ENCODE data around the gene ITPR2.
"Not testable (repeated sequence)": the region's sequence is repeated elsewhere in the genome, so short reads cannot be mapped to it uniquely, and the experiment has no call there.

The ITPR2 gene

GRCh38 chr12:26318661-26319068, 514.3 kb downstream of the ITPR2 start:
- DNase-seq (ENCODE audit: low read depth in 1 of 2, low spot score in 1 of 2), result no peak

GRCh38 chr12:26317942-26318575, 514.9 kb downstream of the ITPR2 start:
- no peak for DNase-seq (ENCODE audit: low read depth in 1 of 2, low spot score in 1 of 2)

- not testable (repeated sequence) for DNase-seq (ENCODE audit: low read depth in 1 of 2, low spot score in 1 of 2)
These were observed 518.9 kb downstream of the ITPR2 start for GRCh38 chr12:26314103-26314502.

DNA sequence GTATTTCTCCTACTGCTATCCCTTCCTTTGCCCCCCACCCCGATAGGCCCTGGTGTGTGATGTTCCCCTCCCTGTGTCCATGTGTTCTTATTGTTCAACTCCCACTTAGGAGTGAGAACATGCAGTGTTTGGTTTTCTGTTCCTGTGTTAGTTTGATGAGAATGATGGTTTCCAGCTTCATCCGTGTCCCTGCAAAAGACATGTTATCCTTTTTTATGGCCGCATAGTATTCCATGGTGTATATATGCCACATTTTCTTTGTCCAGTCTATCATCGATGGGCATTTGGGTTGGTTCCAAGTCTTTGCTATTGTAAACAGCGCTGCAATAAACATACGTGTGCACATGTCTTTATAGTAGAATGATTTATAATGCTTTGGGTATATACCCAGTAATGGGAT, 522.5 kb downstream of the ITPR2 start:
- DNase-seq (ENCODE audit: low read depth in 1 of 2, low spot score in 1 of 2), result not testable (repeated sequence)

GRCh38 chr12:26309634-26310033, 523.4 kb downstream of the ITPR2 start:
- no peak for DNase-seq (ENCODE audit: low read depth in 1 of 2, low spot score in 1 of 2)

DNA sequence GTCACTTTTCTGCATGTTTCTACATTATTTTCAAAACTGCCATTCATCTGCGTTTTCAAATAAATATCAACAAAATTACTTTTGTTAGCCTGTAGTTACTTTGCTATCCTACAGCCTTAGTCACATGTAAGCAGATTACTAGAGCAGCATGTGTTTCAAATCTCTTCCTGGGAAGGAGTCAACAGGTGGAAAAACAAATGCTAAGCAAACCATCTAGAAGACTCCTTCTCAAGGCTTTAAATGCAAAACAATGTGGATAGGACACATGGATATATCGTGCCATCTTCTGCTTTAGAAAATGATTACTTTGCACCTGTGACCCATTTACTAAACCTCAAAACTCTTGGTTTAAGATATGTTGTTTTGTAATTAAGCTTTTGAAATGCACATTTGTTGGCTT, 528.7 kb downstream of the ITPR2 start:
- DNase-seq (ENCODE audit: low read depth in 1 of 2, low spot score in 1 of 2), result no peak

- no peak for DNase-seq (ENCODE audit: low read depth in 1 of 2, low spot score in 1 of 2)
These were observed 529.6 kb downstream of the ITPR2 start for GRCh38 chr12:26303418-26303817.

DNA sequence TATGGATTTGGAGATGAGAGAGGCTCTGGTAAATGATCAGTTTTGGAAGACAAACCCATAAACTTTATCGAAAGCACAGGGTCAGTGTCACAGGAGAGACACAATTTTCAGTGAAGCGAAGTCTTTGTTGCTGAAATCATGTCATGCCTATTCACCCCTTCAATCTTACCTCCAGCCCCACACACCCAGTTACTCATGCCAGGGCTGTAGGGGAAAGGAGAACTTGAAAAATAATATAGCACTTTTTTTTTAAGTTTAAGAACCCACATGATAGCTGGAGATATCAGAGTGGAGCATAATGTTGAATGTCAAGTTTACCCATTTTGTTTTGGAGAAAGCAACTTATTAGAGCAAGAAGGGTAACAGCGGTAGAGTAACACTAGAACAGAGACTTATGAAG, 530.2 kb downstream of the ITPR2 start:
- DNase-seq (ENCODE audit: low read depth in 1 of 2, low spot score in 1 of 2), result no peak

DNA sequence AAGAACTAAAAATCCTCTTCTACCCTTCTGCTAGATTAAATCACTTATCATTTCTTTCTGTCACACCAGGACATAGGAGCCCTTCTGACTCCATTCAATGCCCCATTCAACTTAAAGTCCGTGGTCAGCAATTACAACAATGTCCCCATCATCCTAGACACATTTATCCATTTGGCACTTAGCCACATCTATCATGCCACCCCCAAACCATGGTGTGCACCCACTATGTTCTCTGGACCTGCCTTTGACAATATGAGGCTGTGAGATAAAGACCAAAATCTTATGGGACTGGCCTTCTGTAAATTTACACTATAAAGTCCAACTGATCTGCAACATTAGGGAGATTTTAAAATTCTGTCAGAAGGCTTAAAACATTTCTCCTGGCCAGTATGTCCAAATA, 533.2 kb downstream of the ITPR2 start:
- no peak for DNase-seq (ENCODE audit: low read depth in 1 of 2, low spot score in 1 of 2)

GRCh38 chr12:26298785-26299621, 534.0 kb downstream of the ITPR2 start:
- no peak for DNase-seq (ENCODE audit: low read depth in 1 of 2, low spot score in 1 of 2)

DNA sequence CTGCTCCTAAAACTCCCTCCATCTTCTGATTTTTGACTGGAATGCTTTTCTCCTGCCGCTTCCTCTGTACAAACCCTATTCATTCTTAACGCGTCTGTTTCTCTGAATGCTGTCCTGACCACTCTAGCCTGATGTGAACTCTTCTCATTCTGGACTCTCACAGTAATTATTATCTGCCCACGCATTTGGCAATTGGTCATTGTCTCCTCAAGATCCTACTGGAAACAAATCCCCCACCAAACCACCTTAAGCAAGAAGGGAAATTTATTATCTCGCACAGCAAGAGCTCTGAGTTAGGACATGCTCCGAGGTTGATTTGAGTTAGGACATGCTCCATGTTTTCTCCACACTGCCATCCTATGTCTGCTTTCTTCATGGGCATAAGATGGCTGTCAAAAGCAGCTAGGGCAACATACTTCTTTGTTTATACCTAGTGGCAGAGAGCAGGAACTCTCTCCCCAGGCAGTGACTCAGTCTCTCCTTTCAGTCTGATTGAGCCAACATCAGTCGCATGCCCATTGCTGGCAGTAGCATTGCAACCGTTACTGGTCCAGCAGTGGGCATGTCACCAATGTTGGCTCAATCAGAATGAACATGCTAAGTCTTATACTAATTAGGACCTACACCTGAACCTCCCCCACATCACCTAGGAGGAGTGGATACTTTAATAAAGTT, 535.5 kb downstream of the ITPR2 start:
- DNase-seq (ENCODE audit: low read depth in 1 of 2, low spot score in 1 of 2), result no peak

DNA sequence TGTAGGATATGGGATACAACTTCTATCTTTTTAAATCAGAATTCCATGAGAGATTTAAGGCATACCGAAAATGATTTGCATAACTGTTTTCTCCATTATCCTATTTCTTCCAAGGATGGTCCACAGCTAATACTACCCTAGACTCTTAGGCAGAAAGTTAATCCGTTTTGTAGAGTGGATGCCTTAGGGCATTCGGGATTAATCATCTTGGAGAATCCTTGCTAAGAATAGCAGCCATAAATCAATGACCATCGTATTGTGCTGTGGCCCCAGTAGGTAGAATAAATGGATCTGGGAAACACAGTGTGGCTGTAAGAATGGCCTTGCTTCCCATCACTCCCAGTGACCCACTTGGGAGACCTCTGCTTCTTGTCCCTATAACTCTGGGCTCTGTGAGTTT, 538.0 kb downstream of the ITPR2 start:
- no peak for DNase-seq (ENCODE audit: low read depth in 1 of 2, low spot score in 1 of 2)

GRCh38 chr12:26293612-26294011, 539.4 kb downstream of the ITPR2 start:
- no peak for DNase-seq (ENCODE audit: low read depth in 1 of 2, low spot score in 1 of 2)

- DNase-seq (ENCODE audit: low read depth in 1 of 2, low spot score in 1 of 2), result no peak
These were observed 540.4 kb downstream of the ITPR2 start for GRCh38 chr12:26292596-26292995.

GRCh38 chr12:26290565-26290964, 542.4 kb downstream of the ITPR2 start:
- DNase-seq (ENCODE audit: low read depth in 1 of 2, low spot score in 1 of 2), result no peak

DNA sequence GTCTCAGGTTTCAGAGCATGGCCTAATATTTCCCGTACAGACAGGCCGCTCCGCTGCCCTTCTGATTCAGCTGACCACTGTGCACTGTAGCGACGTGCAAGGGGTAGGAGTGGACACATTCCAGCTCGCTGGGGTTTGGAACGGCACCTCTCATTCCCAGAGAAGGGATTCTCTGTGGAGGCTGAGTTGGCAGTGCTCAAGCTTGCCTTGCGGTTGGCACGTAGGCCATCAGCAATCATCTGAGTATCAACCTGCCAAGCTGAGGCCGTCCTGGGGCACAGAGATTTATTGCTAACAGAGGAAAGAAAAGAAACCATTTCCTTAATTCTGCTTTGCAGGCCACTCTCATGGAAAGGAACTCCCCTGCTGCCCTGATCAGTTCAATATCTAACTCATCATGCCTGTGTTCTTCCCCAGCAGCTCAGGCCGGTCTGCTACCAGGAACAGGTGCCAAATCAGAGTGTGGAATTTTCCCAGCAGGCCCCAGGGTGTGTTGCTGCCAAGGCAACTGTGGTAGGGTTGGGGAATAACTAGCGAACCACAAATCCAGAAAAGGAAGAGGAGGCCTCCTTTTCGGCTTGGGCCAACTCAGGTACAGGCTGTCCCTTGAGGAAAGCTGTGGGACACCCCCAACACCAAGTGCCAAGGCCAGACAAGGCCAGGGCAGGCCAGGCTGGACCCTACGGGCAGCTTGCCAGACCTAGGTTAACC, 545.2 kb downstream of the ITPR2 start:
- DNase-seq (ENCODE audit: low read depth in 1 of 2, low spot score in 1 of 2), result no peak

All from activated T-helper 1 cell treated with anti-CD3 and anti-CD28 coated beads, Interleukin-2, amount 50 U/mL, for 16 hours (primary cell).